Measurements from ENCODE around the gene DEPDC7.
"Not testable (repeated sequence)": the region's sequence is repeated elsewhere in the genome, so short reads cannot be mapped to it uniquely, and the experiment has no call there.

Gene DEPDC7

DNA sequence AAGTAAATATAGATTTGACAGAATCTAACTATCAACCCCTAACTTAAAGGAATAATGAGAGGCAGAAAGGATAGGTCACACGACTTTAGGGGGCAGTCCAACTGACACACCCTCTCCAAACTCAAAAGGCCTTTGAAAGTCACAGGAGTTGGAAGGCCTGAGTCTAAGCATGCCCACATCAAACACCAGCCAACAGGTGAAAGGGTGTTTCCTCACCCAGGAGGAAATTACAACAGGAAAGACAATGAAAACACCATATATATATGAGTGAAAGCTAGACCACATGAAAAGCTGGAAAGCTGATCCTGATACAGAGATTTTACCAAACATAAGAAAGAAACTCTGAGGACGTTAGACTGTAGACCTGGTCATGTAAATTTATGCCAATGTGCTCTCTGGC is 10.5 kb upstream of the DEPDC7 start:
- no peaks in the 10 kb centered on the region for H3K9me3 ChIP-seq (ENCODE audit: control insufficient read depth, insufficient read depth, low read length)
- H3K9ac ChIP-seq (ENCODE audit: low read depth, low read length) = no peak overlapping the region
- H3K36me3 ChIP-seq (ENCODE audit: insufficient read depth, low read length) = no peaks in the 10 kb centered on the region
- H3K4me1 ChIP-seq (ENCODE audit: insufficient read depth, low read length) = 0 out of 2 replicates have a peak, but pooled peaks cover 8% of the 10 kb centered on the region

DNA sequence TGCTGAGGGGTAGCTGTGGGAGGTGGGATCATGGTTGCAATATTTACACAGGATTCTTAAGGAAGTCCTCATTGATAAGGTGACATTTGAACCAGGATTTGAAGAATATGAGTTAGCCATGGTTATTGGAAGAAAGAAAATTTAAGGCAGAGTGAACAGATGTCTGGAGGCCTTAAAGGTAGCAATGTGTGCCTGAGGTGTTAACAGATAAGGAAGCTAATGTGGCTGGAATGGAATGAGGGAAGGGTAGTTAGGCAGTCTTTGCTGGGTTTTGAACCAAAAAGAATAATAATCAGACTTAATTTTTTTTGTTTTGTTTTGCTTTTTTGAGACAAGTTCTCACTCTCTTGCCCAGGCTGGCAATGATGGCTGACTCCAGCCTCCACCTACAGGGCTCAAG is 9.7 kb upstream of the DEPDC7 start:
- Histone ChIP-seq H3K9ac (ENCODE audit: low read depth, low read length) (no peak overlapping the region), H3K4me1 (ENCODE audit: insufficient read depth, low read length) (0 out of 2 replicates have a peak, but pooled peaks cover 8% of the 10 kb centered on the region), H3K36me3 (ENCODE audit: insufficient read depth, low read length) (no peaks in the 10 kb centered on the region), H3K9me3 (ENCODE audit: control insufficient read depth, insufficient read depth, low read length) (no peaks in the 10 kb centered on the region)

DNA sequence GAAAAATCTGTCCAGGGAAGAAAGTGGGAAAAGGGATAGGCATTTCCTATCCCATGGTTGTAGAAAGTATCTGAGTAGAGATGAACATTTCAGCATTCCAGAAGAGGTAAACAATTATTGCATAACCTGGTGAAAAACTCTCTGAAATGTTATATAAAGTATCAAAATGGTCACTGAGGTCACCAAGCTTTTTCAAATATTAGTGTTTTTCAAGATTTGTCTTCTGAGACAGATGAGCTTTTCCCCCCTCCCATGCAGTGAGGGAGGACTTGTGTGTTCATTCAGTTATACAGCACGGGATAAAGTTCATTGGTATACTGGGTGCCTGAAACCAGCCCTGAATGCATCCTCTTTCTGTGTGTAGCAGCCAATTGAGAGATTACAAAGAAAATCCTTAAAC is 1.9 kb upstream of the DEPDC7 start:
- peaks cover 13% of the 10 kb centered on the region for H3K4me1 ChIP-seq (ENCODE audit: insufficient read depth, low read length)
- H3K9me3 ChIP-seq (ENCODE audit: control insufficient read depth, insufficient read depth, low read length) = no peaks in the 10 kb centered on the region
- no peak overlapping the region for H3K9ac ChIP-seq (ENCODE audit: low read depth, low read length)
- H3K36me3 ChIP-seq (ENCODE audit: insufficient read depth, low read length) = no peaks in the 10 kb centered on the region

DNA sequence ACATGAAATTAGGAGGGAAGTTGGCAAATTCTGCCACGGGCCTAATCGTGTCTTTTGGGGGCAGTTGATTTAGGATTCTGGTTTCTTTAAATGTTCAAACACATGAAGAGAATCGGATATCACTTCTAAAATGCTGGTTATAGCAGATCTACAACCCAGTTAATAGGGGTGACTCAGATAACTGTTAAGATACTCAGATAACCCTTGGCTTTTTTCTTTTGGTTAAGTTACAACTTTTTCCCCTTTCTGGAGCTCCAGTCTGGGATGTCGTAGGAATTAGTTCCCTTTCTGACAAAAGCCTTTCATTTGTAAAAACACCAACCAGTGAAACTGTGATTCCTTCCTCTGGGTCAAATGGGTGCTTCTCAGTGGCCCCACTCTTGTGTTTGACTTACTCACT is 976 bp downstream of the DEPDC7 start:
- H3K4me1 ChIP-seq (ENCODE audit: insufficient read depth, low read length) = peaks cover 13% of the 10 kb centered on the region
- H3K9me3 ChIP-seq (ENCODE audit: control insufficient read depth, insufficient read depth, low read length) = no peaks in the 10 kb centered on the region
- no peaks in the 10 kb centered on the region for H3K36me3 ChIP-seq (ENCODE audit: insufficient read depth, low read length)
- peak overlapping the region; percentile 82 for H3K9ac ChIP-seq (ENCODE audit: low read depth, low read length)

DNA sequence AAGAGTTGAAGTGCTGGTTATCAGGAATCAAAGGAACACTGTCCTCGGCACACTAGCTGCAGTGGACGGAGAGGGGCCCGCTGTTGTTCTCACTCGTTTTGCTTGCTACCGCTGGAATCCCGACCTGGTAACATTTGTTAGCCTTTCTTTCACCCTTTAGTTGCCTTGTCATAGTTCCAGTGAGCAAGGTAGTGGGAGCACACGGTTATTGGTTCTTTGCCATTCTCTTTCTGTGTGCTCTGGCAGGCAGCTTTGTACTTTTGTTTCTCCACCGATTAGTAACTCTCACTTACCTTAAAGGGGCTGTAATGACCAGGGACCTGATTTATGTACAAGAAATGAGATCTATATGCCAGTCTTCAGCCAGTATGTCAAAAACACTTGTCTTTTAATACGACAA is 1.8 kb downstream of the DEPDC7 start:
- Histone ChIP-seq H3K36me3 (ENCODE audit: insufficient read depth, low read length) (no peaks in the 10 kb centered on the region), H3K4me1 (ENCODE audit: insufficient read depth, low read length) (peaks cover 13% of the 10 kb centered on the region), H3K9ac (ENCODE audit: low read depth, low read length) (no peak overlapping the region), H3K9me3 (ENCODE audit: control insufficient read depth, insufficient read depth, low read length) (no peaks in the 10 kb centered on the region)

DNA sequence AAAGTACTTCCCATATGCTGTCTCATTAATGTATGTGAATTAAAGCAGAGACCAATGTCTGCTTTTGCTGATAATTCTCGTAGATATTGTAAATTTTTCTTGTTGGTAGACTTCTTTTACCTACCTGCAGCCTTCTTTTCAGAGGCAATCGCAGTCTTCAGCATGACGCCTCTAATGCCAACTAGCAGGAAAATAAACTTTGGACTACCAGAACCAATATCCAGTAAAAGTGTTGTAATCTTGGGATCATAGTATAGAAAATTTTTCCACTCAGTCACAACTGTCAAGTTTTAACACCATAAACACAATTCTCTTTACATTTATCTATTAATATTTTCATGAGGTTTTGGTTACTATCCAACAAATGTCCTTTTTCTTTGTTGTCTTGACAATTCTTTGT is 2.3 kb downstream of the DEPDC7 start:
- Histone ChIP-seq H3K9ac (ENCODE audit: low read depth, low read length) (no peak overlapping the region), H3K4me1 (ENCODE audit: insufficient read depth, low read length) (peaks cover 13% of the 10 kb centered on the region), H3K9me3 (ENCODE audit: control insufficient read depth, insufficient read depth, low read length) (no peaks in the 10 kb centered on the region), H3K36me3 (ENCODE audit: insufficient read depth, low read length) (no peaks in the 10 kb centered on the region)

DNA sequence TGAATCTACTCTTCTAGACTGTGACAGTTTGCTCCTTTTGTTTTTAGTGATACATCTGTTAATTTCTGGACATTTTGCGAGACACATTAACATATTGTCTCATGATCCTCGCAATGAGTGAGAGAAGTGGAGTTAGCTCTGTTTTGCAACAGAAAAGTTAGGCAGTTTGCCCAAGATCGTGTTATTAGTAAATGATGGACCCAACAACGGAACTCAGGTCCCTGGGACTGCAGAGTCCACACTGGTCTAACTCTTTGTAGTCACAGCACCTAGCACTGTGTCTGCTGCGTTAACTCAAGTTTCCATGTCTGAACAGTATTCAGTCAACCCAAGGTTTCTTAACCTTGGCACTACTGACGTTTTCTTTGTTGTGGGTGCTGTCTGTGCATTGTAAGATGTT is 3.2 kb downstream of the DEPDC7 start:
- Histone ChIP-seq H3K4me1 (ENCODE audit: insufficient read depth, low read length) (peaks cover 13% of the 10 kb centered on the region), H3K36me3 (ENCODE audit: insufficient read depth, low read length) (no peaks in the 10 kb centered on the region), H3K9me3 (ENCODE audit: control insufficient read depth, insufficient read depth, low read length) (no peaks in the 10 kb centered on the region), H3K9ac (ENCODE audit: low read depth, low read length) (no peak overlapping the region)

DNA sequence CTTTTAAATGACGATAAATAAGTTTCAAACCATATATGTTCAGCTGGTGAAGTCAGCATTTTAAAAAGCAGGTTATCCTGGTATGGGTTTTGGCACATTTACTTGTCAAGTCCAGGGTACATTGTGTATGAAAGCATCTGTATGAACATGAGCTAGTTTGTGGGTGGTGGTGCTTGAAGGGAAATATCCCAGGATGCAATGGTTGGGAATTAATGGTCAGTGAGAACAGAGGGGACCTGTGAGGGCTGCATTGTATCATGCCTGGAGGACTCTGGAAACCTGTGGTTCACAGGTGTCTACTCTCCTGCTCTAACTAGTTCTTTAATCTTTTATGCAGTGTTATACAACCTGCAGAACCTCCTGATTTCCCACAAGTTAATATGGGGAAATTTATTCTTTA is 5.8 kb downstream of the DEPDC7 start:
- H3K9me3 ChIP-seq (ENCODE audit: control insufficient read depth, insufficient read depth, low read length) = no peaks in the 10 kb centered on the region
- H3K36me3 ChIP-seq (ENCODE audit: insufficient read depth, low read length) = no peaks in the 10 kb centered on the region
- no peak overlapping the region for H3K9ac ChIP-seq (ENCODE audit: low read depth, low read length)
- H3K4me1 ChIP-seq (ENCODE audit: insufficient read depth, low read length) = peaks cover 20% of the 10 kb centered on the region; the same call in 1 of the 2 replicates

DNA sequence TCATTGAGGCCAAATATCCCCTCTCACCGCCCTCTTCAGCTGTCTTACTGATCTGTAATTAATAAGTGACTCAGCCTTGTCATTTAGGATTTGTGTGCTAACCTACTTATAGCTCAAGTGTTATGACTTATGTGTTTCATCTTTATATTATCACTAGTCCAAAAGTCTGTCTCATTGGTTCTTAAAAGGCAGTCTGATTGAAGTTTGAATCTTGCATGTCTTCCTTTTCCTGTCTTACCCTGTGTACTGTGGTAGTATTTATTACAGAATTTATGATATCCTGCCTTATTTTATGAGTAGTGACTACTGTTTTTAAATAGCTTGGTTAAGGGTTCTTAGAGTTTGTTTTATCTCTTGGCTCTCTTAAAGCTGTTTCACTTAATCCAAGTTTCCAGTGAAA is 6.3 kb downstream of the DEPDC7 start:
- Histone ChIP-seq H3K9ac (ENCODE audit: low read depth, low read length) (no peak overlapping the region), H3K36me3 (ENCODE audit: insufficient read depth, low read length) (no peaks in the 10 kb centered on the region), H3K4me1 (ENCODE audit: insufficient read depth, low read length) (peaks cover 19% of the 10 kb centered on the region; the same call in 1 of the 2 replicates), H3K9me3 (ENCODE audit: control insufficient read depth, insufficient read depth, low read length) (no peaks in the 10 kb centered on the region)

DNA sequence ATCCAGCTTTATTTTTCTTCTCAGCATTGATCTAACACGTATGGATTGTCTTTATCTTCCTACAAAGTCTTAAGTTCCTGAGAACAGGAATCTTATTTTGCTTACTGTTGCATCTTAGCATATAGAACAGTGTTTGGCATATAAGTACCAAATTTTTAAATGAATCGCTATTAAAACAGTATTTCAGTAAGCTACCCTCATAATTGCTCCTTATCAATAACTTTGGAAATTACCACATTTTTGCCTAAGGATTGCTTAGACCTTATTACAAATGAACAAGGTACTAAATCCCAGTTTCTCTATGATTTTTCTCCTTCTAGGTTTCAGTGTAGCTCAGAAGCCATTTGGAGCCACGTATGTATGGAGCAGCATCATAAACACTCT is 9.7 kb downstream of the DEPDC7 start:
- H3K9me3 ChIP-seq (ENCODE audit: control insufficient read depth, insufficient read depth, low read length) = no peaks in the 10 kb centered on the region
- H3K9ac ChIP-seq (ENCODE audit: low read depth, low read length) = no peak overlapping the region
- no peaks in the 10 kb centered on the region for H3K36me3 ChIP-seq (ENCODE audit: insufficient read depth, low read length)
- peaks cover 11% of the 10 kb centered on the region; the same call in 1 of the 2 replicates for H3K4me1 ChIP-seq (ENCODE audit: insufficient read depth, low read length)

DNA sequence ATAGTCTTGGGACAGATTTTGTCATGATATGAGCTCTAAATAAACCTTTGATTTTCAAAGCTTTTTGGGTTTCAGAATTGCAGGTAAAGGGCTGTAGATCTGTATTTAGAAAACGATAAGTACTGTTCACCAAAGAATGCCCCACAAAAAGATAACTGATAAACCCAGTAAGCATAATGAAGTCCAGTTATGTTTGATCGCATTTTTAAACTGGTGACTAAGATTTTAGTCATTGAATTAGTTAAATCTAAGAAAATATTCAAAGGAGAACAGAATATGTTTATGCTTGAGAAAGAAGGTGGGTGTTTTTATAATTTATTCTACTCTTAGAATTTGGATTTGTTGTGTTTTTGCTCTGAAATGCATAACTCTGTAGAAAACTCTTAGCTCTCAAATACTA is 11.6 kb downstream of the DEPDC7 start:
- H3K4me1 ChIP-seq (ENCODE audit: insufficient read depth, low read length) = peaks cover 11% of the 10 kb centered on the region; the same call in 1 of the 2 replicates
- no peaks in the 10 kb centered on the region for H3K36me3 ChIP-seq (ENCODE audit: insufficient read depth, low read length)
- H3K9me3 ChIP-seq (ENCODE audit: control insufficient read depth, insufficient read depth, low read length) = no peaks in the 10 kb centered on the region
- H3K9ac ChIP-seq (ENCODE audit: low read depth, low read length) = no peak overlapping the region

DNA sequence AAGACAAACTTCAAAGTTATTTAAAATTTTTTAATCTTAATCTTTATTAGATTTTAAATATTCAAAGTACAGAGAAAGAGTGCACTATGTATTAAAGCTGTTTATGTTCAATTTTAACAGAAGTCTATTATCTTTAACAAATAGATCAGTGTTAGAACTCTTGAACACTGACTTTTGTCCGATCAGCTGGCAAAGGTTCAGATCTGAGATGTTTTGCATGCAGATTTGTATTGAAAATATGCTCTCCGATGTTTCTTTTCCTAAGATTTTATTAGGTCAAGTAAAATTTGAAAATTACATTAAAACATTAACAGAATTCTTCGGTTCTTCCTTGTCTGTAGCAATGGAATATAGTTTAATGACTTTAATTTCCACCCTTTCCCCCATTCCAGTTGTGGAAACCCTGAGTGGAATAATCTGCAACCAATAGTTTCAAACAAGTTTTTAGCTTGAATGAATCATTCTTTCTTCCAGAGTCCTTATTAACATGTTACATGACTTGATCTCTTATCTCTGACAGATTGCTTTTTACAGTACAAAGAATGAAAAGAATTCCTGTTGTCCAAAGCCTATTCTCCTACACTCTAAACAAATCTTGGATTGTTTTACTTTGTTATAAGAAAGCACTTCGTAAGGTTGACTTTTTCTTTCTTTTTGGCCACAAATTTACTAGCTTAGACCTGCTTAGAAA is 12.3 kb downstream of the DEPDC7 start:
- Histone ChIP-seq H3K36me3 (ENCODE audit: insufficient read depth, low read length) (no peaks in the 10 kb centered on the region), H3K9ac (ENCODE audit: low read depth, low read length) (no peak overlapping the region)

DNA sequence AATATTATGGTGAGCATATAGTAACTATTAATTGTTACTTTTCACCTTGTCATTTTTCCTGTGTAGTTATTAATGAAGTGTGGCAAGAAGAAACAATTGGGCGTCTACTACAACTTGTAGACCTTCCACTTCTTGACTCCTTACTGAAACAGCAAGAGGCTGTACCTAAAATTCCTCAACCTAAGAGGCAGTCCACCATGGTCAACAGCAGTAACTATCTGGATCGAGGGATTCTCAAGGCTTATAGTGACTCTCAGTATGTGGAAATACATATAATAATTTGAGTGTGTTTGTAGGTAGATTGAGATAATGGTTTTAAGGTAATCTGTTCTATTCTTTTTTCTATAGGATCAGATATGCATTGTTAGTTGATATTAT is 12.8 kb downstream of the DEPDC7 start:
- peaks cover 11% of the 10 kb centered on the region; the same call in 1 of the 2 replicates for H3K4me1 ChIP-seq (ENCODE audit: insufficient read depth, low read length)
- no peaks in the 10 kb centered on the region for H3K9me3 ChIP-seq (ENCODE audit: control insufficient read depth, insufficient read depth, low read length)
- H3K36me3 ChIP-seq (ENCODE audit: insufficient read depth, low read length) = no peaks in the 10 kb centered on the region
- no peak overlapping the region for H3K9ac ChIP-seq (ENCODE audit: low read depth, low read length)

More for the DNA sequence above, 12.3 kb downstream of the DEPDC7 start:
- Histone ChIP-seq H3K9me3 (ENCODE audit: control insufficient read depth, insufficient read depth, low read length) (no peaks in the 10 kb centered on the region), H3K4me1 (ENCODE audit: insufficient read depth, low read length) (peaks cover 11% of the 10 kb centered on the region; the same call in 1 of the 2 replicates)

DNA sequence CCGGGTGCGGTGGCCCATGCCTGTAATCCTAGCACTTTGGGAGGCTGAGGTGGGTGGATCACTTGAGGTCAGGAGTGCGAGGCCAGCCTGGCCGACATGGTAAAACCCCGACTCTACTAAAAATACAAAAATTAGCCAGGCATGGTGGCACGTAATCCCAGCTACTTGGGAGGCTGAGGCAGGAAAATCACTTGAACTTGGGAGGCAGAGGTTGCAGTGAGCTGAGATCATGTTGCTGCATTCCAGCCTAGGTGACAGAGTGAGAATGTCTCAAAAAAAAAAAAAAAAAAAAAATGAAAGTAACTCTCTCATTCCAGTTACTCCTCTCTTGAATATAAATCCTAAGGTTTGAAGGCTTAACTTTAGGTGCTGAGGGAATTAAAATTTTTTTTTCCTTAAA is 13.5 kb downstream of the DEPDC7 start:
- not testable (repeated sequence) for H3K9ac ChIP-seq (ENCODE audit: low read depth, low read length); H3K36me3 ChIP-seq (ENCODE audit: insufficient read depth, low read length); H3K9me3 ChIP-seq (ENCODE audit: control insufficient read depth, insufficient read depth, low read length)
- peaks cover 11% of the 10 kb centered on the region; the same call in 1 of the 2 replicates for H3K4me1 ChIP-seq (ENCODE audit: insufficient read depth, low read length)

DNA sequence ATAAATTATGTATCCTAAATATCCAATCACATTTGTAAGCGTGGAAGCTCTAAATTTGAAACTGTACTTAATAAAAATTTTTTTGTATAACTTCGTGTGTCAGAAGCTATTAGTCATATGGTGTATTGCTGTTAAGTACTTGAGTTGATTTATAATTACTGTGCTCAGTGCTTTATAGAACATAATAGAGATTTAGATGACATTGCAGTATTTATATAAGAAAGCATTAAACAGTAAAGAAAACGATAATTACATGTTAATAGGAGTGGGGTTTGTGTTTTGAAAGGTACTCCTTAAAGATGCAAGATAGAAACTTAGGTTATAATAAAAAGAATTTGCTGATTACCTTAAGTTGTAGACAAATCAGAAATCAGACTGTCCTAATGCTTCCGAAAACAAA is 17.8 kb downstream of the DEPDC7 start:
- no peaks in the 10 kb centered on the region for H3K36me3 ChIP-seq (ENCODE audit: insufficient read depth, low read length)
- no peaks in the 10 kb centered on the region for H3K4me1 ChIP-seq (ENCODE audit: insufficient read depth, low read length)
- H3K9ac ChIP-seq (ENCODE audit: low read depth, low read length) = no peak overlapping the region
- H3K9me3 ChIP-seq (ENCODE audit: control insufficient read depth, insufficient read depth, low read length) = no peaks in the 10 kb centered on the region

Measured in ES-I3 (cell line).